HUES64 (cell line): ENCODE measurements around the gene NCS1.
"Not testable (repeated sequence)": the region's sequence is repeated elsewhere in the genome, so short reads cannot be mapped to it uniquely, and the experiment has no call there.

Experiments used
- H3K27ac ChIP-seq: 2 replicates; pipeline ENCODE4 v1.7.0; 2013; ENCODE audit warnings: low read depth, low read length, inconsistent platforms
- H3K27me3 ChIP-seq: 2 replicates; pipeline ENCODE4 v1.6.1; 2013; ENCODE audit warnings: mild to moderate bottlenecking, low read length; ENCODE audit not compliant: insufficient read depth
- H3K36me3 ChIP-seq: 2 replicates; pipeline ENCODE4 v1.6.1; 2013; ENCODE audit warnings: mild to moderate bottlenecking, low read length; ENCODE audit not compliant: insufficient read depth
- H3K4me1 ChIP-seq: 2 replicates; pipeline ENCODE4 v1.6.1; 2013; ENCODE audit warnings: mild to moderate bottlenecking, low read length, moderate library complexity; ENCODE audit not compliant: insufficient read depth
- H3K4me3 ChIP-seq: 2 replicates; pipeline ENCODE4 v1.5.1; 2013; ENCODE audit warnings: mild to moderate bottlenecking, low read length, moderate library complexity
- H3K9ac ChIP-seq: 2 replicates; pipeline ENCODE4 v1.6.1; 2013; ENCODE audit warnings: mild to moderate bottlenecking, low read depth, low read length
- H3K9me3 ChIP-seq: 2 replicates; pipeline ENCODE4 v1.6.1; 2013; ENCODE audit warnings: low read depth, low read length; ENCODE audit not compliant: insufficient read depth
- WGBS: fragments of 150-250, 120-280 bp; methylation state at CpG from one replicate; pipeline ENCODE4 v1.1.7; 2013; ENCODE audit warnings: missing lambda C conversion rate; 5-methylcytosine and 5-hydroxymethylcytosine counted together

NCS1 gene

GRCh38 chr9:130268521-130269211, 96.5 kb downstream of the NCS1 start:
- Histone ChIP-seq H3K9me3 (no peaks in the 10 kb centered on the region), H3K27me3 (peaks cover 35% of the 10 kb centered on the region), H3K9ac (peak overlapping the region; percentile 49; the same call in 1 of the 2 replicates), H3K4me3 (peak overlapping the region; percentile 18; the same call in 1 of the 2 replicates), H3K36me3 (no peaks in the 10 kb centered on the region), H3K4me1 (peaks cover 15% of the 10 kb centered on the region), H3K27ac (peak overlapping the region; percentile 67)
- WGBS: 49% methylated on average over 16 of the region's 16 CpGs

GRCh38 chr9:130271473-130271872, 99.3 kb downstream of the NCS1 start:
- Histone ChIP-seq H3K36me3 (no peaks in the 10 kb centered on the region), H3K4me3 (no peak overlapping the region), H3K27me3 (peaks cover 12% of the 10 kb centered on the region), H3K4me1 (peaks cover 15% of the 10 kb centered on the region), H3K27ac (no peak overlapping the region), H3K9ac (no peak overlapping the region), H3K9me3 (no peaks in the 10 kb centered on the region)
- WGBS: 86% methylated on average over 6 of the region's 6 CpGs

DNA sequence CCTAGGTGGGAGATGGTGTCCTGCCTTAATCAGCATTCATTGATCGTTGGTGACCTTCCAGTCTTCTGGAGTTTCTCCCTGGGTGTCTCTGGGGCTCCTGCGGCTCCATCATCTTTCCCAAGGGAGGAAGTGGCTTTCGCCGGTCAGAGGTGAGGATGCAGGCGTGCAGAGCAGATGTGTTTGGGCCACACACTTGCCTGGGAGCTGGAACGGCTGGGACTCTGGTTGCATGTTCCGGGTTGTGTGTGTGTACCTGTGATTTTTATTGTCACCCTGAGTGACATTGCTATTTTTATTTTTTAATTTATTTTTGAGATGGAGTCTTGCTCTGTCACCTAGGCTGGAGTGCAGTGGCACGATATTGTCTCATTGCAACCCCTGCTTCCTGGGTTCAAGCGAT, 103.0 kb downstream of the NCS1 start:
- no peak overlapping the region for H3K4me3 ChIP-seq
- no peaks in the 10 kb centered on the region for H3K4me1 ChIP-seq
- 93% methylated on average over 9 of the region's 9 CpGs for WGBS
- no peaks in the 10 kb centered on the region for H3K9me3 ChIP-seq
- H3K36me3 ChIP-seq: no peaks in the 10 kb centered on the region
- no peaks in the 10 kb centered on the region for H3K27me3 ChIP-seq
- H3K9ac ChIP-seq: no peak overlapping the region
- H3K27ac ChIP-seq: no peak overlapping the region

- Histone ChIP-seq H3K36me3 (no peaks in the 10 kb centered on the region), H3K4me1 (no peaks in the 10 kb centered on the region)
- 38% methylated on average over 3 of the region's 3 CpGs for WGBS
Observed at GRCh38 chr9:130276121-130276520, 103.9 kb downstream of the NCS1 start.

GRCh38 chr9:130276955-130277354, 104.8 kb downstream of the NCS1 start:
- H3K27ac ChIP-seq: no peak overlapping the region
- H3K36me3 ChIP-seq: no peaks in the 10 kb centered on the region
- WGBS: 91% methylated on average over 11 of the region's 11 CpGs
- no peak overlapping the region for H3K4me3 ChIP-seq
- H3K27me3 ChIP-seq: no peaks in the 10 kb centered on the region
- H3K4me1 ChIP-seq: no peaks in the 10 kb centered on the region
- no peak overlapping the region for H3K9ac ChIP-seq
- no peaks in the 10 kb centered on the region for H3K9me3 ChIP-seq

More at GRCh38 chr9:130276121-130276520, 103.9 kb downstream of the NCS1 start:
- no peak overlapping the region for H3K9ac ChIP-seq
- H3K27me3 ChIP-seq: no peaks in the 10 kb centered on the region
- no peak overlapping the region for H3K4me3 ChIP-seq
- H3K9me3 ChIP-seq: no peaks in the 10 kb centered on the region
- H3K27ac ChIP-seq: no peak overlapping the region

DNA sequence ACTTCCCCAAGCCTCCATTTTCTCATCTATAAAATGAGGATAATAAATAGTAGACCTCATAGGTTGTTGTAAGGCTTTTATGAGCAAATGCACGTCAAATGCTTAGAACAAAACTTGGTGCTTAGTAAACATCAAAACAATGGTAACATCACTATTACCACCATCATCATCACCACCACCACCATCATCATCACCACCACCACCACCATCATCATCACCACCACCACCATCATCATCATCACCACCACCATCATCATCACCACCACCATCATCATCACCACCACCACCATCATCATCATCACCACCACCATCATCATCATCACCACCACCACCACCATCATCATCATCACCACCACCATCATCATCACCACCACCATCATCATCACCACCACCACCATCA, 105.3 kb downstream of the NCS1 start:
- H3K27ac ChIP-seq, H3K9ac ChIP-seq, H3K9me3 ChIP-seq, H3K4me3 ChIP-seq, H3K4me1 ChIP-seq, H3K27me3 ChIP-seq, H3K36me3 ChIP-seq: not testable (repeated sequence)
- 80% methylated on average over 1 of the region's 1 CpG for WGBS

DNA sequence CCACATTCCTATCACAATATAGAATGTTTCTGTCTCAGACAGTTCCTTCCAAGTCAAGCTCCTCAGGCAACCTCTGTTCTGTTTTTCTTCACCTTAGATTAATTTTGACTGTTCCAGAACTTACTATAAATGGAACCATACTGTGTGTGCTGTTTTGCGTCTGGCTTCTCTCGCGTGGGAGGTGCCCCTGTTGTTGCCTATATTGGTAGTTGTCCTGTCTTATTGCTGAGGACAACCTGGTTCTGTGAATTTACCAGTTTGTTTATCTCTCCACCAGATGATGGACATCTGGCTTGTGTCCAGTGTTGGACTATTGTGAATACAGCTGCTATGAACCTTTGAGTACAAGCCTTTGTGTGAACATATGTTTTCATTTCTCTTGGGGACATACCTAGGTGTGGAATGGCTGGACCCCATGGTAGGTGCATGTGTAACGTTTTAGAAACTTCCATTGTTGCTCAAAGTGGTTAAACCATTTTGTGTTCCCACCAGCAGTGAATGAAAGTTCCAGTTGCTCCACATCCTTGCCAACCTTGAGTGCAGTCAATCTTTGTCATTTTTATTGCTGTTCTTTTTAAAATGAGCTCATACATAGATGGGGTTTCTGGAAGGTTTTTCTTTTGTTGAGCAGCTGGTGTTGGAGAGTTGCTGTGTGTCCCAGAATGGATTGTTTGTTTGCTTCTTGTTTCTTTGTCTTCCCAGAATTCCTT, 111.5 kb downstream of the NCS1 start:
- H3K9me3 ChIP-seq: no peaks in the 10 kb centered on the region
- H3K27me3 ChIP-seq: no peaks in the 10 kb centered on the region
- no peak overlapping the region for H3K9ac ChIP-seq
- H3K36me3 ChIP-seq: no peaks in the 10 kb centered on the region
- peaks cover 4% of the 10 kb centered on the region; the same call in 1 of the 2 replicates for H3K4me1 ChIP-seq
- H3K4me3 ChIP-seq: no peak overlapping the region
- no peak overlapping the region for H3K27ac ChIP-seq
- 88% methylated on average over 4 of the region's 4 CpGs for WGBS

- no peak overlapping the region for H3K9ac ChIP-seq
- no peaks in the 10 kb centered on the region for H3K27me3 ChIP-seq
- H3K36me3 ChIP-seq: no peaks in the 10 kb centered on the region
- no peak overlapping the region for H3K4me3 ChIP-seq
- peaks cover 8% of the 10 kb centered on the region; the same call in 1 of the 2 replicates for H3K4me1 ChIP-seq
- no peaks in the 10 kb centered on the region for H3K9me3 ChIP-seq
- H3K27ac ChIP-seq: no peak overlapping the region
- WGBS: 80% methylated on average over 10 of the region's 10 CpGs
Observed at GRCh38 chr9:130284249-130284625, 112.0 kb downstream of the NCS1 start.

DNA sequence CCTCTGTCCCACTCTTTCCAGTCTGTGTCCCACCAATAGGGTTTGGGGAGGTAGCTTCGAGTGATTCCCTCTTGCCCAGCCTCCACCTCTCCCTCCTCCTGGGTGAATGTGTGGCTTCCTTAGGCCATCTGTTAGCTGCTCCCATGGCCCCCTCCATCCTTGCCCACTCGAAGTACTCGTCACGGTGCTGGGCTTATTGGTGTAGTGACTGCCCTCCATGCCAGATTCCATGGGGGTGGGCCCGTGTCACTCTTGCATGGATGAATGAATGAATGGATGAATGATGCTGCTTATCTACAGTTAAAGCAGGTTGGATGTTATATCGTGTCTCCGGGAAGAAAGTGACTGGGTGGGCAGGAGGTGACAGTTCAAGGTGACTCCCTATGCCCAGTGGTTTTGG, 112.5 kb downstream of the NCS1 start:
- no peaks in the 10 kb centered on the region for H3K9me3 ChIP-seq
- no peak overlapping the region for H3K9ac ChIP-seq
- H3K27me3 ChIP-seq: no peaks in the 10 kb centered on the region
- H3K36me3 ChIP-seq: no peaks in the 10 kb centered on the region
- peaks cover 11% of the 10 kb centered on the region; the same call in 1 of the 2 replicates for H3K4me1 ChIP-seq
- no peak overlapping the region for H3K27ac ChIP-seq
- 96% methylated on average over 7 of the region's 7 CpGs for WGBS
- H3K4me3 ChIP-seq: no peak overlapping the region

- no peaks in the 10 kb centered on the region for H3K9me3 ChIP-seq
Observed at GRCh38 chr9:130285271-130285670, 113.1 kb downstream of the NCS1 start.

GRCh38 chr9:130286072-130286770, 114.0 kb downstream of the NCS1 start:
- Histone ChIP-seq H3K9ac (no peak overlapping the region), H3K4me1 (peaks cover 11% of the 10 kb centered on the region; the same call in 1 of the 2 replicates), H3K27me3 (no peaks in the 10 kb centered on the region), H3K9me3 (no peaks in the 10 kb centered on the region), H3K4me3 (no peak overlapping the region), H3K27ac (no peak overlapping the region), H3K36me3 (no peaks in the 10 kb centered on the region)
- WGBS: 88% methylated on average over 17 of the region's 17 CpGs

More at GRCh38 chr9:130285271-130285670, 113.1 kb downstream of the NCS1 start:
- H3K4me3 ChIP-seq: no peak overlapping the region
- H3K36me3 ChIP-seq: no peaks in the 10 kb centered on the region
- no peaks in the 10 kb centered on the region for H3K27me3 ChIP-seq
- H3K27ac ChIP-seq: no peak overlapping the region
- no peak overlapping the region for H3K9ac ChIP-seq
- WGBS: 82% methylated on average over 9 of the region's 9 CpGs
- peaks cover 11% of the 10 kb centered on the region; the same call in 1 of the 2 replicates for H3K4me1 ChIP-seq
